WTC11 (cell line): ENCODE data around the gene UCHL5.

Source experiments
- CTCF ChIP-seq: fragments of 200-600 bp; IDR thresholded peaks from 2 replicates; pipeline ENCODE4 v1.8.0; 2022; ENCODE audit warnings: antibody characterized with exemption
- EMX1 ChIP-seq: fragments of 250-450 bp; sonication (Bioruptor Pico); IDR thresholded peaks from 2 replicates; pipeline ENCODE4 v1.8.0; 2021; ENCODE audit warnings: mild to moderate bottlenecking
- FOXK1 ChIP-seq: sonication (generic); formaldehyde crosslinking; IDR thresholded peaks from 2 replicates; pipeline ENCODE4 v1.8.0; 2022; ENCODE audit warnings: mild to moderate bottlenecking, moderate library complexity, missing genetic modification reagents
- FOXP1 ChIP-seq: sonication (generic); formaldehyde crosslinking; IDR thresholded peaks from 2 replicates; pipeline ENCODE4 v1.8.0; 2022; ENCODE audit warnings: missing genetic modification reagents, mild to moderate bottlenecking, moderate library complexity, borderline replicate concordance
- MAX ChIP-seq: sonication (generic); formaldehyde crosslinking; IDR thresholded peaks from 2 replicates; pipeline ENCODE4 v1.8.0; 2022; ENCODE audit warnings: mild to moderate bottlenecking, missing genetic modification reagents
- NFATC4 ChIP-seq: fragments of 250-450 bp; sonication (Bioruptor Pico); IDR thresholded peaks from 2 replicates; pipeline ENCODE4 v1.9.0; 2021; ENCODE audit warnings: mild to moderate bottlenecking
- SMAD4 ChIP-seq: sonication (generic); formaldehyde crosslinking; IDR thresholded peaks from 2 replicates; pipeline ENCODE4 v1.8.0; 2022; ENCODE audit warnings: mild to moderate bottlenecking, missing genetic modification reagents
- SP1 ChIP-seq: sonication (generic); formaldehyde crosslinking; conservative IDR thresholded peaks from 2 replicates; pipeline ENCODE4 v1.8.1; 2022; ENCODE audit warnings: missing genetic modification reagents
- ZNF317 ChIP-seq: sonication (generic); formaldehyde crosslinking; IDR thresholded peaks from 2 replicates; pipeline ENCODE4 v1.8.1; 2023; ENCODE audit warnings: low read depth, mild to moderate bottlenecking, moderate library complexity, missing genetic modification reagents, borderline replicate concordance
- ZSCAN18 ChIP-seq: fragments of 250-450 bp; sonication (Bioruptor Pico); IDR thresholded peaks from 2 replicates; pipeline ENCODE4 v2.1.2; 2022; ENCODE audit warnings: mild to moderate bottlenecking, moderate library complexity
- TF ChIP-seq, protein P1 (sequence below): sonication (generic); formaldehyde crosslinking; IDR thresholded peaks from 2 replicates; pipeline ENCODE4 v1.8.1; 2023; ENCODE audit warnings: mild to moderate bottlenecking, moderate library complexity, missing genetic modification reagents
- TF ChIP-seq, protein P2 (sequence below): sonication (generic); formaldehyde crosslinking; IDR thresholded peaks from 2 replicates; pipeline ENCODE4 v1.8.1; 2023; ENCODE audit warnings: mild to moderate bottlenecking, missing genetic modification reagents, moderate library complexity
- TF ChIP-seq, protein P3 (sequence below): sonication (generic); formaldehyde crosslinking; conservative IDR thresholded peaks from 2 replicates; pipeline ENCODE4 v1.8.1; 2022; ENCODE audit warnings: mild to moderate bottlenecking, missing genetic modification reagents

DNA sequence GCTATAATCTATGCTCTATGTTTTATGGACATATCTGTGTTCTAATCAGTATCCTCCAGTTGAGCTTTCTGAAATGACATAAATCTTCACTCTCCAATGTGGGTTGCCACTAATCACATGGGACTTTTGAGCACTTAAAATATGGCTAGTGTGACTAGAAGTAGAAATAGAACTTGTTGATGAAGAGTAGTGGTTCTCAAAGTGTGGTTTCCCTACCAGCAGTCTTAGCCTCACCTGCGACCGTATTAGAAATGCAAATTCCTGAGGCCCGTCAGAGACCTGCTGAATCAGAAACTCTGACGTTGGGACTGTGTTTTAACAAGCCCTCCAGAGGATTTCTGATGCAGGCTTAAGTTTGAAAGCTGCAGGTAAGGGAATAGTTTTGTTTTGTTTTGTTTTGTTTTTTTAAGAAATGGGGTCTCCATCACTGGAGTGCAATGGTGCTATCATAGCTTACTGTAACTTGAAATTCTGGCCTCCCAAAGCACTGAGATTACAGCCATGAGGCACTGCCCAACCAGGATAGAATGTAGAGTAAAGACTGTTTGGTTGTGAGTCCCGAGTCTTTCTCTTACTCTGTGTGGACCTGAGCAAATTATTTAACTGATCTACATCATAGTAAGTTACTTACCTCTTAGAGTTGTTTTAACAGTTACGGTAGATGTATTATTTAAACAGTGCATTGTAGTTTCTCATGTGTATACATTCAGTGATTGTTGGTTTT, 24.4 kb upstream of the UCHL5 start:
- TF ChIP-seq CTCF, result no peak
- TF ChIP-seq SMAD4, result no peak
- TF ChIP-seq, protein P1, sequence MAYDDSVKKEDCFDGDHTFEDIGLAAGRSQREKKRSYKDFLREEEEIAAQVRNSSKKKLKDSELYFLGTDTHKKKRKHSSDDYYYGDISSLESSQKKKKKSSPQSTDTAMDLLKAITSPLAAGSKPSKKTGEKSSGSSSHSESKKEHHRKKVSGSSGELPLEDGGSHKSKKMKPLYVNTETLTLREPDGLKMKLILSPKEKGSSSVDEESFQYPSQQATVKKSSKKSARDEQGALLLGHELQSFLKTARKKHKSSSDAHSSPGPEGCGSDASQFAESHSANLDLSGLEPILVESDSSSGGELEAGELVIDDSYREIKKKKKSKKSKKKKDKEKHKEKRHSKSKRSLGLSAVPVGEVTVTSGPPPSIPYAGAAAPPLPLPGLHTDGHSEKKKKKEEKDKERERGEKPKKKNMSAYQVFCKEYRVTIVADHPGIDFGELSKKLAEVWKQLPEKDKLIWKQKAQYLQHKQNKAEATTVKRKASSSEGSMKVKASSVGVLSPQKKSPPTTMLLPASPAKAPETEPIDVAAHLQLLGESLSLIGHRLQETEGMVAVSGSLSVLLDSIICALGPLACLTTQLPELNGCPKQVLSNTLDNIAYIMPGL (CRISPR knock-in tag), result no peak
- TF ChIP-seq, protein P2, sequence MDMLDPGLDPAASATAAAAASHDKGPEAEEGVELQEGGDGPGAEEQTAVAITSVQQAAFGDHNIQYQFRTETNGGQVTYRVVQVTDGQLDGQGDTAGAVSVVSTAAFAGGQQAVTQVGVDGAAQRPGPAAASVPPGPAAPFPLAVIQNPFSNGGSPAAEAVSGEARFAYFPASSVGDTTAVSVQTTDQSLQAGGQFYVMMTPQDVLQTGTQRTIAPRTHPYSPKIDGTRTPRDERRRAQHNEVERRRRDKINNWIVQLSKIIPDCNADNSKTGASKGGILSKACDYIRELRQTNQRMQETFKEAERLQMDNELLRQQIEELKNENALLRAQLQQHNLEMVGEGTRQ (CRISPR knock-in tag), result no peak
- TF ChIP-seq SP1, result no peak
- no peak for TF ChIP-seq EMX1 (CRISPR knock-in tag)
- no peak for TF ChIP-seq NFATC4
- TF ChIP-seq, protein P3, sequence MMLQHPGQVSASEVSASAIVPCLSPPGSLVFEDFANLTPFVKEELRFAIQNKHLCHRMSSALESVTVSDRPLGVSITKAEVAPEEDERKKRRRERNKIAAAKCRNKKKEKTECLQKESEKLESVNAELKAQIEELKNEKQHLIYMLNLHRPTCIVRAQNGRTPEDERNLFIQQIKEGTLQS (CRISPR knock-in tag), result no peak
- no peak for TF ChIP-seq ZNF317 (CRISPR knock-in tag)
- no peak for TF ChIP-seq MAX (CRISPR knock-in tag)
- TF ChIP-seq FOXK1, result no peak
- no peak for TF ChIP-seq FOXP1 (CRISPR knock-in tag)
- TF ChIP-seq ZSCAN18 (CRISPR knock-in tag), result no peak
